ENCODE measurements around the gene HEATR5A.
A peak's percentile ranks its signal among the peaks of the same experiment; 100 is the strongest.

HEATR5A gene

GRCh38 chr14:31425905-31426304 is 5.6 kb upstream of the HEATR5A start:
- no peak for FAIRE-seq

- FAIRE-seq: no peak
Observed at GRCh38 chr14:31421200-31421599, 850 bp upstream of the HEATR5A start.

- FAIRE-seq: no peak
Observed at GRCh38 chr14:31419967-31420318, 407 bp downstream of the HEATR5A start.

GRCh38 chr14:31419179-31419966 is 977 bp downstream of the HEATR5A start:
- FAIRE-seq: no peak

- FAIRE-seq: no peak
Observed at GRCh38 chr14:31418440-31418839, 1.9 kb downstream of the HEATR5A start.

- no peak for FAIRE-seq
Observed at GRCh38 chr14:31414190-31414833, 6.0 kb downstream of the HEATR5A start.

- FAIRE-seq: no peak
Observed at GRCh38 chr14:31411218-31411727, 9.1 kb downstream of the HEATR5A start.

GRCh38 chr14:31410048-31410650 is 10.2 kb downstream of the HEATR5A start:
- no peak for FAIRE-seq

- FAIRE-seq: no peak
Observed at GRCh38 chr14:31408421-31408820, 11.9 kb downstream of the HEATR5A start.

- no peak for FAIRE-seq
Observed at GRCh38 chr14:31405599-31406232, 14.6 kb downstream of the HEATR5A start.

GRCh38 chr14:31405106-31405505 is 15.2 kb downstream of the HEATR5A start:
- FAIRE-seq: no peak

- no peak for FAIRE-seq
Observed at GRCh38 chr14:31403707-31404106, 16.6 kb downstream of the HEATR5A start.

- no peak for FAIRE-seq
Observed at GRCh38 chr14:31402764-31403439, 17.4 kb downstream of the HEATR5A start.

GRCh38 chr14:31401369-31401932 is 18.9 kb downstream of the HEATR5A start:
- no peak for FAIRE-seq

GRCh38 chr14:31400031-31400638 is 20.2 kb downstream of the HEATR5A start:
- no peak for FAIRE-seq

- FAIRE-seq: no peak
Observed at GRCh38 chr14:31395572-31396205, 24.7 kb downstream of the HEATR5A start.

GRCh38 chr14:31395119-31395518 is 25.2 kb downstream of the HEATR5A start:
- FAIRE-seq: no peak

GRCh38 chr14:31391977-31392503 is 28.3 kb downstream of the HEATR5A start:
- FAIRE-seq: no peak

GRCh38 chr14:31391473-31391872 is 28.9 kb downstream of the HEATR5A start:
- peak; percentile 15 for FAIRE-seq

GRCh38 chr14:31389946-31390345 is 30.4 kb downstream of the HEATR5A start:
- no peak for FAIRE-seq
